Measurements from ENCODE around the gene JCHAIN. TPM values are rescaled to one million over a fixed set of nuclear protein-coding genes. Genes with fewer than 3 reads are reported as not detected.

The JCHAIN gene
- total RNA-seq, 2 experiments from 2014 or later = not detected

DNA sequence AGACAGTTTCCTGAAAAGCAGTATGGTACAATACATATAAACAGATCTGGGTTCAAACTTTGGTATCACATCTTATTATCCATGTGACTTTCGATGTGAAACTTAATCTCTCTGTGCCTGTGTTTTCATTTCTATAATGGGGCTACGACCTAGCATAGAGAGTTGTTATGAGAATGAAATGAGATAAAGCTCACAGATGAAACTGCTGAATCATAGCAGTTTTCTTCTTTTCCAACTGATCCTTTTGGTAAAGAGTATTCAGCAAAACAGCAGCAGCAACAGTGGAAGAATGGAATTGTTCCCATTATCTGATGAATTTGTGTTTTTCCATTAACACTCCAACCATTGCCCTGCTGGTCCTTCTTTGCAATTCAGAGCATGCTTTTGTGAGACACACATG, 58.0 kb downstream of the JCHAIN start:
- Mint-ChIP-seq H3K4me3 (no peak overlapping the region), H3K4me1 (ENCODE audit: low read depth) (no peaks in the 10 kb centered on the region), H3K9me3 (ENCODE audit: insufficient read depth) (no peaks in the 10 kb centered on the region), H3K36me3 (ENCODE audit: low read depth) (no peaks in the 10 kb centered on the region), H3K27me3 (ENCODE audit: low read depth) (peaks cover 25% of the 10 kb centered on the region), H3K27ac (no peak overlapping the region)
- no peak for ATAC-seq
- no peak for DNase-seq
- CTCF ChIA-PET = no interaction called here
- POLR2A ChIA-PET = no interaction called here

GRCh38 chr4:70607334-70607853, 58.9 kb downstream of the JCHAIN start:
- Mint-ChIP-seq H3K9me3 (ENCODE audit: insufficient read depth) (no peaks in the 10 kb centered on the region), H3K27ac (no peak overlapping the region), H3K4me1 (ENCODE audit: low read depth) (no peaks in the 10 kb centered on the region), H3K36me3 (ENCODE audit: low read depth) (no peaks in the 10 kb centered on the region), H3K27me3 (ENCODE audit: low read depth) (peaks cover 17% of the 10 kb centered on the region), H3K4me3 (no peak overlapping the region)
- ChIA-PET POLR2A (no interaction called here), CTCF (interaction anchor here (1.0 kb wide), 1 partner anchor 8 kb away, joined by 3 read pairs; no protein-coding TSS in a partner anchor)
- DNase-seq (no peak), ATAC-seq (no peak)

DNA sequence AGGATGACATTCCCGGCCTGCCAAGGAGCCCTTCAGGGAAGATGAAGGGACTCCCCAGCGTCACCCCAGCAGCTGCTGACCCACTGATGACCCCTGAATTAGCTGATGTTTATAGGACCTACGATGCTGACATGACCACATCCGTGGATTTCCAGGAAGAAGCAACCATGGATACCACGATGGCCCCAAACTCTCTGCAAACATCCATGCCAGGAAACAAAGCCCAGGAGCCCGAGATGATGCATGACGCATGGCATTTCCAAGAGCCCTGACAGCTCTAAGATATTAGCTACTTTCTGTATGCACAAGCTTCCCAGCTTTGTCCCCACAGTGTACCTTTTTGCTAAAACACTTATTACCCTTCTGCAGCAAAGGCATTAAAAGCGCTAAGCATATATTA, 59.8 kb downstream of the JCHAIN start:
- DNase-seq (no peak), ATAC-seq (no peak)
- Mint-ChIP-seq H3K36me3 (ENCODE audit: low read depth) (no peaks in the 10 kb centered on the region), H3K27me3 (ENCODE audit: low read depth) (peaks cover 13% of the 10 kb centered on the region), H3K9me3 (ENCODE audit: insufficient read depth) (no peaks in the 10 kb centered on the region), H3K4me1 (ENCODE audit: low read depth) (no peaks in the 10 kb centered on the region), H3K4me3 (no peak overlapping the region), H3K27ac (no peak overlapping the region)
- CTCF ChIA-PET = interaction anchor here (1.0 kb wide), 1 partner anchor 10 kb away, joined by 3 read pairs; no protein-coding TSS in a partner anchor
- POLR2A ChIA-PET = no interaction called here

Other genes with a start within 250 kb of the JCHAIN start
- not detected for gene MUC7, start 194.3 kb downstream of the JCHAIN start, total RNA-seq
- gene AMTN, start 147.9 kb downstream of the JCHAIN start, total RNA-seq = not detected
- not detected for gene AMBN, start 74.3 kb downstream of the JCHAIN start, total RNA-seq
- gene ENAM, start 37.8 kb downstream of the JCHAIN start, total RNA-seq = not detected
- gene UTP3, start 22.0 kb upstream of the JCHAIN start, total RNA-seq = 10 to 100 TPM; 38.7 to 39.2 TPM
- 10 to 100 TPM; 35.1 to 43.2 TPM for gene RUFY3, start 55.5 kb upstream of the JCHAIN start, total RNA-seq
- gene GRSF1, start 173.4 kb upstream of the JCHAIN start, total RNA-seq = 10 to 100 TPM; 67.9 to 69.2 TPM
- 10 to 100 TPM; 15.3 to 16.4 TPM for gene MOB1B, start 235.9 kb upstream of the JCHAIN start, total RNA-seq